GM21717 (cell line): Measurements from ENCODE around the gene ZNF536.

ENCODE experiments used
- ATAC-seq: cut with Tn5 transposase; IDR thresholded peaks from one replicate; pipeline ENCODE4 v1.9.1; 2021; ENCODE audit warnings: mild to moderate bottlenecking, moderate library complexity; ENCODE audit not compliant: unreplicated experiment

The ZNF536 gene

DNA sequence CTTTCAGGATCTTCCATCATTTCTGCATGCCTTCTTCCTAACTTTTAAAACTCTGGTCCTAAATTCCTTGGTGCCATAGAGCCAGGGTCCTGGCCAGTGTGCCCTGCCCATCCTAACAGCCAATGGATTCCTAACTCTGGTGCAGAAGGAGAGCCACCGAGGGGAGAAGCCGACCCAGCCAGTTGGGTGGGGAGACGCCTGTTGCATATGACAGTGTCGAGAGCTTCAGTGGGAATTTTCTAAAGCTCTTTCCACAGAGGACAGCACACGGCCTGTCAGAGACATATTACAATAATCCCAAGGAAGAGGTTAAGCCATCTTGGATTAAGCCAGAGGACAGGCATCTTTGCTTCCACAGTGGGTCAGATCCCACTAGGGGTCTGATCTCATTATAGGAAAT lies 180.4 kb downstream of the ZNF536 start:
- ATAC-seq: no peak

DNA sequence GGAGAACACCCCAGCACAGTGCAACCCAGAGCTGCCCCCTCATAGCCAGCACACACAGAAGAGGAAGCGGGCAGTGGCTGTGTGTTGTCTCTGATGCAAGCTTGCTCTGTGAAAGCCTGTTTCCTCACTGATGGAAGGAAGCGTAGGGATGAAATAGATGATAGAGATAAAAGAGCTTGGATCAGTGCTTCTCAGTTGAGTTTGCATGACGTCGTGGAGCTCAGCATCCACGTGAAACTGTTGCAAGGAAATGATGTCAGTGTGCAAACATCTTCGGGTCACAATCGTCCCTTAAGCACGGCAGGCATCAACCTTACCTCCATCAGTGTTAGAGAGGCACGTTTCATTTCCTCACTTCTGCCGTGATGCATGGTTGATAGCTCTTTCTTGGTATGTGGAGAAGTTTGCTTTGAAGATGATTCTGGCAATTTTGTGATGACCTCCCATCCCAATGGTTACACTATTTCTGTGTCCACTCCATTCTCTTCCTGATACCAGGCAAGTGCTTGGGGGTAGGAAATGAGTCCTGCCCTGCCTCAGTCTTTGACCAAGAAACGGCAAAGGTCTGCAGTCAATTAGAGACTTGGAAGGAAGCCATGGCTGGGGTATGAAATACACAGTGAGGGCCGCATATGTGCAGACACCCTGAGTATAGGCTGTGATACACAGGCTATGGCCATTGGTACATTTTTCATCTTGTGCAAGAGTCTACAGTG lies 183.0 kb downstream of the ZNF536 start:
- ATAC-seq: no peak

DNA sequence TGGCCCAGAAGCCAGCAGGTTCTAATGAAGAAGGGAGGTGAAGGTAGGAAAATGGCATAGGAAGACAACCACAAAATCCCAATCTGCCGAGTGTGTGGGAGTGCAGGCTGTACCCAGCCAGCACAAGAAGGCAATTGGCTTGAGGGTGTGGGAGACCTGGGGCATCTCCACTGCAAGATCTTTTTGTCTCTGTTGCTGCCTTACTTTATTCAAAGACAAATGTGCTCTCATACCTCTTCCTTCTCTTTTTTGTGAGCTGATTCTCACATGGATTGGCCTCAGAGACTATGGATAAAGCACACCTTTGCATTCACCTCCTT lies 183.6 kb downstream of the ZNF536 start:
- no peak for ATAC-seq

DNA sequence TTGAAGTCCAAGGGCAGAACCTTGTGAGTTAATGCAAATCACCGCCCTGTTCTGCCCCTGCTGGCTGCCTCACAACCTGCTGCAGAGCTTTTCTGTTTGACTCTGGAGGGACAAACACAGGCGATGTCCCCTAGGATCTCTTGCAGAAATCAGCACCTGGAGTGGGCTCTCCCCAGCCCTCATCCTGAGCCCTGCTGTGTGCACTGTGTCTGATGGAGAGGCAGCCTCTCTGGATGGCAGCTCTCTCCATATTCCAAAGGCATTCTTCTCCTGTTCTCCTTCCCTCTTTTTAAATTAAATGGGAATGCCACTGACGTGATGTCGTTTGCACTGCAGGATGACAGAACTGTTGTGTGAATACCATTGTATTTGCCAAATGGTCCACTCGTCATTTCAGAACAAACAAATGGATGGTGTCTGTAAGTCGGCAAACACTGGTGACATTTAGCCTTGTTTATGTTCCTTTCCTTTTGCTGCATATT lies 184.1 kb downstream of the ZNF536 start:
- ATAC-seq: no peak

DNA sequence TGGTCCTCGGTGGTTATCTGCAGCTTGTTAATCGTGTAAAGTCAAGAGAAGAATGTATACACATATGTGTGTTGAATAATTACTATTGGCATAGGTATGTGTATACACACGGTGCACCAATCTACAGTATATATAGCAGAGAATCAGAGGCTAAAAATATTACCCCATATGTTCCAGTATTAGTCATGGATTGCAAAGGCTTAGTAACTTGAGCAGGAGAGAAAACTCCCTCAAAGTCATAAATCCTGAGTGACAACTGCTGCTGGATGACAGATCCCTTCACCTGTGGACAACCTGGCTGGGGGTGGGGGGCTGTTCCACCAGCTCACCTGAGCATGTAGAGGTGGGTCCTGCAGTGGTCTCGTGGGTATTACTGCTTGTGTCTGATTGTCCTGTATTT lies 185.0 kb downstream of the ZNF536 start:
- ATAC-seq: no peak

DNA sequence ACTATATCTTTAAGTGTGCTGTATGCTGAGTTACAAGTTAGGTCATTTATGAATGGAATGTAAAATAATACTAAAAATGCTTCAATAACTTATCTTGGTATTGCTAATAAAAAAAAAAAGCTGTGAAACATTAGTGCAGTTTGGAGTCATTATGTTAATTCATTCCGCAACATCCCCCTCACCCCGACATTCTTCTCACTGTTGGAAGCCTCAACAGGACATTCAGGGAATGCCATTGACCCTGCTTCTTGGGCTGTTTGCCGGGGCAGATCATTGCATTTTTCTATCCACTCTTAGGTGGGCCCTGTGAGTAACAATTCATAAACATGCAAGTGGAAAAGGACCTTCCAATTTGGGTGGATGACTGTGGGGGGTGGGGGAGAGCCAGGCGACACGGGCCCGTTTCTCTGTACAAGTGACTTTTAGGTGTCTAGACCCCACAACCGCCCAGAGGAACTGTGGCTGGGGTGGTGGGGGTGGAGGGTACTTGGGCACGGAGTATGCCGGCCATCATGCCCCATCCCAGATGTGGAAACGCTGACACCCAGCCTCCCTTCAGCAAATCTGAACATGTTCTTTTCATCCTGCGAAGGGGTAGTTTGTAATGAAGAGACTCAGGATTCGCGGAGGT lies 185.9 kb downstream of the ZNF536 start:
- no peak for ATAC-seq

DNA sequence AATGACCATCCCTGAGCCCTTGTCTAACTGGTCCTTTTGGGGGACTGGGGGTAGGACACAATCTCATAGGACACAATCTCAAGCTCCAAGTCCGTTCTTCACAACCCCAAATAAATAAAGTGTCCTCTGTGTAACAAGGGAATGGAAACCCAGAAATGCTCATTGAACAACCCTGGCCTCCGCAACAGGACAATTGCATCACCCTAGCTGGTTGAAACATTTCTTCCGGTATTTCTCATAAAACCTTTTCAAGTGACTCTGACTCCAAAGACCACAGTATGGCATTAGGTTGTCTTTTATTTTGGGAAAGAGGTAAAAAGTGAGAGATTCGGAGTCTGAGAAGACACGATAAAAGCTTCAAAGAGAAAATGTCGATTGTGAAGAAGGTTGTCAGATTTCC lies 186.6 kb downstream of the ZNF536 start:
- ATAC-seq: no peak

DNA sequence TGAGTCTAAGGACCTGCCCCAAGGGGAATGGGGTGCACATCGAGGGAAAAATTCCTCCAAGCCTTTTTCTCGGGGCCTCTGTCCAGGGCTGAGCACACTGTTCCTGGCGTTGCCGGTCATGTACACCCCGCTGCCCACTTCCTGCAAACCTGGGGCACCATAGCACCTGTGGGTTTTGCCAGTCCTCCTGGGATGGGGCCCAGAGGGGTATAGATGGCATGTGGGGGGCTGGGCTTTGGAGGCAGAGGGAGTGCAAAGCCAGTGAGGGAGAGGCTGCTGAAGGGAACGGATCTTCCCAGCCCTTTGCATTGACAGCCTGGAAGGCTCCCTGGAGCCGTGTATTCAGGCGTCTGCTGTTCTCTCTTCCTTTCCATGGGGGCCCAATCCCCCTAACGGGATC lies 187.3 kb downstream of the ZNF536 start:
- ATAC-seq: no peak

DNA sequence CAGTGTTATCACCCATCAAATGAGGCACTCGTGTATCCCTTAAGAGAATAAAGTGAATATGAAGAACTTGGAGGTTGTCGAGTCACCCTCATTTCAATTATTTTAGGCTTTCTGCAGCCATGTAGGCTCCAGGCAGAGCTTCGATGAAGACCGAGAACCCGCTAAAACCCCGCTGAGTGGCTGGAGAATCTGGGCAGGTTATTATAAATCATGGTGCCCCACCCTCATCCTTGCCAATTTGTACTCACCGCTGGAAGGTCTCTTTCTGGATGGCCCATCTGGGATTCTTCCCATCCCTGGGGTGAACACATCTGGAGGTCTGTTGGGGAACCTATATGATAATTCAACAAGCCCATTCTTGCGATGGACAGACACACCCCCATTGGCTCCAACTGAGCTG lies 190.8 kb downstream of the ZNF536 start:
- no peak for ATAC-seq

DNA sequence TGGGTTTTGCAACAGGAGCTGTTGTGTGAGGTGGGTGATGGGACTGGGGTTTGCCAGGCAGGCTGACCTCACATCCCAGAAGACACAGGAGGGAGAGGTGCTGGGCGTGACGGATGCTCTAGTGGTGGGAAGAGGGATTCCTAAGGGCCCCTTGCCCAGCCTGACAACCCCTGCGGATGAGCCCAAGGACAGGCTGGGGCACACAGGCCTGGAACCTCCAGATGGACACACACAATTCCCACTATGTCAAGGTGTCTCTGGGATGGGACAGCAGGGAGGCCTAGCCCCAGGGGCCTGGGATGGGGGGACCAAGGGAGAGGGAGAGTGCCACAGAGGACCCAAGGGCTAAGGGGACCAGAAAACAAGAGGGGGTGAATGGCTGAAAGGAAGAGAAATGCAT lies 191.5 kb downstream of the ZNF536 start:
- ATAC-seq: no peak

DNA sequence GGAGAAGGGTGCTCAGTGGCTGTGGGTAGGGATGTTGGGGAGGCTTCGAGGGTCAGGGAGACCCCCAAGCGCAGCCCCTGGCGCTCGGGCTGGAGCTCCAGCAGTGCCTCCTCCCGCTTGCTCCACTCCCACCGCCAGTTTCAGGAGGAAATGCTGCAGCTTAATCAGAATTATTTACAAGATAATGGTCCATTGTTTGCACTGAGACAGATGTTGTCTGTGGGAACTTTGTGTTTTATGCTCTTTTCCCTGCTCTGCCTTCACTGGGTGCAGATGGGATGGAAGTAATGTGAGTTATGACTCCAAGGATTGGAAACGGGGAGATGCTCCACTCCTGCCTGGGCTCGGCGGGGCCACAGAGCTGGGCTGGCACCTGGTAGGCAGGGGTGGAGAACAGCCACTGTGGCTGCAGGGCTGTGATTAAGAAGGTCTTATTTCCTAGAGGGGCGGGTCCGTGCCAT lies 192.4 kb downstream of the ZNF536 start:
- ATAC-seq: no peak

DNA sequence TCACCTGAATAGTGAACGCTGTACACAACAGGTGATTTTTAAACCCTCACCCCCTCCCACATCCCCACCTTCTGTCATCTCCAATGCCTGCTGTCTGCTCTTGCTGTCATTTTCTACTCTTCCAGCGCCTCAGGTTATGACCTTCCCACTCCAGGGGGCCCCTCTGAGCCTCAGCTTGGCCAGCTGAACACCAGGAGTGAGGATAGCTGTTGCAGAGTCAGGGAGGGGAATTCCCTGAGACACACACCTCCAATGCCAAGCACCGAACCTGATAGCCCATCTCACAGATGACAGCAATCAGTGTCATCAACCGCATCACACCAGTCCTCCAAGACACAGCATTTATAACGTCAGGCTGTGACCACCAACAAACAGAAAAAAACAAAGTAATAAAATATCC lies 193.5 kb downstream of the ZNF536 start:
- no peak for ATAC-seq

DNA sequence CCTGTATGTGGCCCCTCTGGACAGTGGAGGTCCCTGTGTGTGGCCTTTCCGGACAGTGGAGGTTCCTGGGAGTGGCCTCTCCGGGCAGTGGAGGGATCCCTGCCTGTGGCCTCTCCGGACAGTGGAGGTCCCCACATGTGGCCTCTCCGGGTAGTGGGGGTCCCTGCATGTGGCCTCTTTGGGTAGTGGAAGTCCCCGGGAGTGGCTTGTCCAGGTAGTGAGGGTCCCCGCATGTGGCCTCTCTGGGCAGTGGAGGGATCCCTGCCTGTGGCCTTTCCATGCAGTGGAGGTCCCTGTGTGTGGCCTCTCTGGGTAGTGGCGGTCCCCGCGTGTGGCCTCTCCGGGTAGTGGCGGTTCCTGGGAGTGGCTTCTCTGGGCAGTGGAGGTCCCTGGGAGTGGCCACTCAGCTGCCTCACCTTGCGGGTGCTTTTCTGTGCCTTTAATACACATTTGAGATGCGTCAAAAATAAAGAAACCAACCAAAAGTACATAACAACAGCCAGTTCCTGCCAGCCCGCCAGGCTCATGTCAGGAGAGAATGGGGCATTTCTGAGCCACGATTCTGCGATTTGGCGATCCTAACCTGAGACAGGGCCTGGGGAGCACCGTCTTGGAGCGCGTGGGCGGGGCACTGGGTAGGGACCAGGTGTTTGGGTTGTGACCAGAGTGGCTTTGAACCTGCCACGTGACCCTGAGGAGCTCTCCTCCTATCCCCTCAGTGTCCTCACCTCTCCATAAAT lies 194.7 kb downstream of the ZNF536 start:
- ATAC-seq: no peak

DNA sequence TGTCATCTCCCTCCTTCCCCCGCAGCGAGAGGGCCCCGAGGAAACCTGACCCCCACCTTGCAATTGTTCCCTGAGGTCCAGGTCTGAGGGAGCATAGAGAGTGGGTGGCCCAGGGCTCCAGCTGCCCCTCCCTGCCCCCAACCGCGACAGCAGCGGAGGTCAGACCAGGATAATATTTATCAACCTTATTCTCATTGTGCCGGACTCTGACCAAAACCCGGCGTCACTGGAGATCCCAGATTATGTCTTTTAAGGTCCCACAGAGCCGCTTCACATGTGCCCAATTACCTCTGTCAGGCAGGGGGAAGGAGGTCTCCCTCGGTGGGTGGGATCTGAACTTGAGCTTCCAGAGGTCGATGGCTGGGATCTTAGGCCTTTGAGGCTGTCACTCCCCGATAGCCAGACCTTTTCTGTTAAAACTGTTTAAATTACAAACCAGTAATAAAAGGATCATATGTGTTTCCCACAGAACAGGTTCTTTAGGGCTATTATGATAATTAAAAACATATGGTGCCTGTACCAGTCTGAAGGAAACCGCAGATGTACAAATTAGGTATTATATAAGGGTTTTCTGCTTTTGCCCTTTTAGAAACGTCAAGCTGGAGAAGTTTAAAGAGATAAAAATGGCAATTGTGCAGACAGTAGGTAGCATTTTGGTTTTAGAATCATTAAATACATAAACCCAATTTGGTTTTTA lies 195.5 kb downstream of the ZNF536 start:
- ATAC-seq: no peak

DNA sequence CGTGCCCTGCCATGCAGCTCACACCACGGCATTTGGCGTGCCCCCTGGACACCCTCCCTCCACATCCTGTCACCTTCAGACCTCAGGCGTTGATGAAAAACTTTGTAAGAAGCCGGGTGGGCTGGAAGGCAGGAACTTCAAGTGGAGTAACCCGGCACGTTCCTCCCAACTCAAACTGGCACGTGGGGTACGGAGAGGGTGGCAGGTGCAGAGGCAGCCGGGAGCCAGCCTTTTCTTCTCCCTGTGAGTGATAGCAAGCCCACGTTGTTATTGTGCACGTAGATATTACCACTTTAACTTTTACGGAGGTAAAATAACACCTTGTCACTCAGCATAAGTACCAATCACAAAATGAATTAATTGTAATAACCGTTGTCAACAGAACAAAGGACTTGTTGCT lies 198.0 kb downstream of the ZNF536 start:
- no peak for ATAC-seq

DNA sequence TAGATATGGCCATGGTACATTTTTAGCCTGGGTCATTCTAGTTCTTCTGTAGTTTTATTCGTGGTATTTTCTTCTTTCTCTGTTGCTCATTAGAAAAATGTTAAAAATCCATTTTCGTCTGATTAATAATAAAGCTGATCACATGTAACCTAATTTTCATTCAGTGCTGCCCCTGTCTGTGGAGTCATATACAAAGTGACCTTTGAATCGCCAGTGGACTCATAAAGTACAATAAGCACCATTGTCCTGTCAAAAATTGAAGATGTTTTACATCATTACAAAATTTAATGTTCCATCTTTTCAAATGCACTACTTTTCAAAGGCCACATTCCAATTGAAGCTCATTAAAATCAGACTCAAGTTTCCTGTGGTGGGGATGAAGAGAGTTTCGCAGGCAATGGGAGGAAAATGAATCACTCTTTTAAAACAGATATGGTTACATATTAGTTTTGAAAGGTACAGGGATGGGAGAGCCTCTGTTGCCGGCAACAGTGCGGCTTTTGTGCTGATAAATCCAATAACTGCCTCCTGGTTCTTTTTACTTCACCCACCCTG lies 205.4 kb downstream of the ZNF536 start:
- no peak for ATAC-seq

DNA sequence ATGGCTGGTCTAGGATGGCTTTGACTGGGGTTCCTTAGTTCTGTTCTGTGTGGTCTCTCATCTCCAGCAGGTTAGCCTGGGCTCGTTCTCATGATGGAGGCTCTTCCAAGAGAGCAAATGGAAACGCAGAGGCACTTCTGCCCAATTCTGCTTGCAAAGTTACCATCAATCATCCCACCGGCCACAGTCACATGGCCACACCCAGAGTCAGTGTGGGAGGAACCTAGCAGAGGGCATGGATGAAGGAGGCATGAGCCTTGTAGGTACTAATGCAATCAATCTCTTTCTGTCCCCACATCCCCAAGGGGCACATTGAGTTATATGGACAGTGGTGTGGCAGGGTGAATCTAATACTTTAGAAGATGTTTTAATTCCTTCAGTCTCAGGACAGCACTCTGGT lies 207.2 kb downstream of the ZNF536 start:
- no peak for ATAC-seq

DNA sequence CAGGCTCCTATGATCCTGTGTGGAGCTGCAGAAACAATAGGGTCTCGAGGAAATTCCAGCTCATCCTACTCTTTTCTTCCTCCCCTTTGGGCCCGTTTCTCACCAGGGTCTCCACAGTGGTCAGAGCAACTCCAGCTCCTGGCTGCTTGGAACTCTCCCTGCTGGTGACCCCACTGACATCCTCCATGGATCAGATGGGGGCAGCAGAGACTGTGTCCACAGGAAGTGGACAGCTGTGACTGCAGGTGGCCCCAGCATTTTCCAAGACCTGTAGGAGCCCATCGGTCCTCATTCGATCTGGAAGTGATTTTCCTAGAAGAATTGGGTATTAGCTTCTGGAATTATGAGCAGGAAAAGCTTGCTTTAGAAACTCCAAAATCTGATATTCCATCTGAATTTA lies 208.5 kb downstream of the ZNF536 start:
- no peak for ATAC-seq

DNA sequence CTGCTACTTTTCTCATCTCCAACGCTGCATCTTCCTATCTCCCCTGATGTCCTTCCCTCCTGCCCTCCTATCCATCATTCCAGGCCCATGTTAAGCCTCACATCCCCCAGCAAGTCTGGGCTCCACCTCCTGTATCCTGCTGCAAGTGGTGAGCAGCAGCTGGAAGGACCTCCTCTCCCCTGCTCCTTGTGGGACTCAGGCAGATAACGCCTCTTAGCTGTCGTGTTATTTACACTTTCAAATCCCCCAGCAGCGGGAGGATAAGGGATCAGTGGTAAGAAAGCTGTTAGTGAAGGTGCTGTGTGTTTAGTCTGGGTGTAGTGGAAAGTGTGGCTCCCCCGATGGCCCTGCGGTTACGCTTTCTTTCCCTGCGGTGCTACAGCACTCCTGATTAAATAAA lies 211.9 kb downstream of the ZNF536 start:
- ATAC-seq: no peak

DNA sequence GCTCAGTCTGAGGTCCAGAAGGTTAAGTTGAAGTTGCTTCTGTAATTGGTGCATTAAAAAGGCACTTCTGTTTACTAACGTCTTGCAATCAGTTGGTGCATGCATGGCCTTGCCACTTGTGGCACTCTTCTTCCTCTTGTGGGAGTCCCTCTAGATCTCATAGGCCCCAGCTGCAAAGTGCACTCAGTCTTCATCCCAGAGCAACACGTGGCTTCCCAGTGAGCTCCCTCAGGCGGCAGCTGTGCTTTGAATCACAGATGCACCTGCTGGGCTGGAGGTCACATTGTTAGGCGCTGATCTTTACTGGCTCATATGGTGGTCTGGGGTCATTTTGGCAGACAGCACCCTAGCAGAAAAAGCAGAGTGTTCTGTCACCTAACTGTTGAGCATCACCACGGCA lies 215.7 kb downstream of the ZNF536 start:
- ATAC-seq: no peak

DNA sequence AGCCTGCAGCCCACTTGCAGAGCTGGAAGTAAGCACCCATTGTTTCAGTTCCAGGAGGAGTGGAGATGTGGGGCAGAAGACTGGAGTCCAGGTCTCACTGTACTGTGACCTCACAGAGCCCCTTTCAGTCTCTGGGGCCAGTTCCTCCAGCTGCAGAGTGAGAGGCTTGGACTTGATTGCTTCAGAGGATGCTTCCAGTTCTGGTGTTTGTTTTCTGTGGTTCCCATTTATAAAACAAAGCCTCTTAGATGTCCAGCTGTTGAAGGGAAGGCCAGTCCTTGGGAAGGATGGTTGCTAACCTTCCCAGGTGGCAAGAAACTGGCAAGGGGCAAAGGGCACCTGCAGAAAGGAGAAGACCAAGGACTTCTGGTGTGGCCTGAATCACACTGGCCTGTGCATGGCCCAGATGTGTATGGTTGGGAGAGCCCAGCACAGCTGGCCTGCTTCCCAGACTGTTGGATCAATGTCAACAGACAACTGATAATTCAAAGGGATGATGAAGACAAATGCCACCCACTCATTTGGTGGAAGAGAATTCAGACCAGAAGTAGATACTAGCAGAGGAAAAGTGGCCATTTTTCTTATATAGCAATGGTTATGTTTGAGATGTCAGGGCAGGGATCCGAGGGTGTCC lies 218.5 kb downstream of the ZNF536 start:
- ATAC-seq: no peak
